Right lobe of liver (tissue), 4 donors: ENCODE data around the gene SORL1.

Experiments
- POLR2A ChIP-seq: fragments of 450-650 bp; IDR thresholded peaks from one replicate; pipeline ENCODE4 v1.6.1; 2017; ENCODE audit warnings: antibody characterized with exemption, mild to moderate bottlenecking
- TF ChIP-seq, protein P1 (sequence below), 4 donors: fragments of 200-600 bp in 3 of 4; fragments of 450-650 bp in 1 of 4; IDR thresholded peaks; one replicate each; pipeline versions ENCODE4 v1.5.1 to v1.8.0; 2016 to 2022; ENCODE audit warnings: antibody characterized with exemption in 4 of 4, mild to moderate bottlenecking in 2 of 4
- donor health status: DM: no; HTN: no; CAD: no.
- donor health status: DM: no; HTN: no; CAD: no.
- donor health status: DM: no; HTN: yes; CAD: no.

DNA sequence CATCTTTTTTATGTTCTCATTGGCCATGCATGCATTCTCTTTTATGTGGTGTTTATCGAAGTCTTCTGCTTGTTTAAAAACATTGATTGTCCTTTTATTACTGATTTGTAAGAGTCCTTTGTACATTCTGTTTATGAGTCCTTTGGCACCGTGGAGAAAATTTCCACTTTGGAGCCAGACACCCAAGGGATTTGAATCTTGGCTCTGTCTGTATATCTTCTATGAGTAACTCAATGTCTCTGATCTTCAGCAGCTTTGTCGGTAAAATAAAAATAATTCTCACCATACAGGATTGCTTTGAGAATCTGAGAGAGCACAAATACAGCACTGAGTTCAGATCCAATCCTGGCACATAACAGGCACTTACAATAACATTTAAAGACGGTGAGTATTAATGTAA lies 12.8 kb upstream of the SORL1 start:
- TF ChIP-seq, protein P1, sequence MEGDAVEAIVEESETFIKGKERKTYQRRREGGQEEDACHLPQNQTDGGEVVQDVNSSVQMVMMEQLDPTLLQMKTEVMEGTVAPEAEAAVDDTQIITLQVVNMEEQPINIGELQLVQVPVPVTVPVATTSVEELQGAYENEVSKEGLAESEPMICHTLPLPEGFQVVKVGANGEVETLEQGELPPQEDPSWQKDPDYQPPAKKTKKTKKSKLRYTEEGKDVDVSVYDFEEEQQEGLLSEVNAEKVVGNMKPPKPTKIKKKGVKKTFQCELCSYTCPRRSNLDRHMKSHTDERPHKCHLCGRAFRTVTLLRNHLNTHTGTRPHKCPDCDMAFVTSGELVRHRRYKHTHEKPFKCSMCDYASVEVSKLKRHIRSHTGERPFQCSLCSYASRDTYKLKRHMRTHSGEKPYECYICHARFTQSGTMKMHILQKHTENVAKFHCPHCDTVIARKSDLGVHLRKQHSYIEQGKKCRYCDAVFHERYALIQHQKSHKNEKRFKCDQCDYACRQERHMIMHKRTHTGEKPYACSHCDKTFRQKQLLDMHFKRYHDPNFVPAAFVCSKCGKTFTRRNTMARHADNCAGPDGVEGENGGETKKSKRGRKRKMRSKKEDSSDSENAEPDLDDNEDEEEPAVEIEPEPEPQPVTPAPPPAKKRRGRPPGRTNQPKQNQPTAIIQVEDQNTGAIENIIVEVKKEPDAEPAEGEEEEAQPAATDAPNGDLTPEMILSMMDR (IDR thresholded peaks at IDR 0.05), result no peak
- no peak for TF ChIP-seq POLR2A
